GM18511 (cell line): ENCODE measurements around the gene TMEM174.

Experiments
- ATAC-seq: cut with Tn5 transposase; IDR thresholded peaks from one replicate; pipeline ENCODE4 v1.9.1; 2021; ENCODE audit warnings: mild to moderate bottlenecking, moderate library complexity; ENCODE audit not compliant: unreplicated experiment

Gene TMEM174

DNA sequence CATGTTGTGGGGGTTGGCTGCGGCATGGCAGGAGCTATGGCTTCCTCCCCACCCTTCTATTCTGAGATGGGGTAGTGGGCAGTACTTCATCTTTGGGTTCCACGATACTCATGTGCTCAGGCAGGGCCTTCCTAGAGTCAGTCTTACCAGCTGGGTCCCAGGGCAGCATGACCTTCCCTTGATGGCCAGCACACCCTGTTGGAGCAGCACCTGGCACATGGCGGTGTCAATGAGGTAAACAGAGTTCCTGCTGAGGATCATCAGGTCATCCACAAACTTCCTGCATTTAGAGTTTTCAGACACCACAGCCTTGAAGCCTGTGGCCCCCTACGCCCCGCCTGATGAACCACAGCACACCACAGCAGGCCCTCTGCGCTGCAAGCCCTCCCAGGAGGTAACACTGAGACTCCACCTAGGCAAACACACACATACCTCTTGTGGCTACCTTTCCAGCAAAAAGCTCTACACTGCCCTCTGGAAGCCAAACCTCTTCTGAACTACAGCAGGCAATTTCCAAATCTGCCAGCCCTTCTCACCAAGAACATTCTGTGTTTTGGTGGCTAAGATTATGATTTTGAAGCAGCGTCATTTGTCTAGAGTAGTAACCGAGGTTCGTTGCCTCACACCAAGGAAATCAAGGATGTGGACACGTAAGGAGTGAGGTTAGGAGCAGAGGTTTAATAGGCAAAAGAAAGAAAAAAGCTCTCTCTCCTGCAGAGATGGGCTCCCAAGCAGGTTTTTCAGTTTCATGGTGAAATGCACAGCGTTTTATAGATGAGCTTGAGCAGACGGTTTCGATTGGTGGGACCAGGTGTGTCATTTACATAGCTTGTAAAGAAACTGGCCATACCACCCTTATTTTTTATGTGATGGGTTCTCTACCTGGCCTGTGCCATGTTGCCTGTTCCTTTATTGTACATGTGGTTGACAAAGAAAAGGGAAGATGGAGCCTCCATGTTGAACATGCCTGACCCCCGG lies 20.3 kb upstream of the TMEM174 start:
- ATAC-seq = no peak

DNA sequence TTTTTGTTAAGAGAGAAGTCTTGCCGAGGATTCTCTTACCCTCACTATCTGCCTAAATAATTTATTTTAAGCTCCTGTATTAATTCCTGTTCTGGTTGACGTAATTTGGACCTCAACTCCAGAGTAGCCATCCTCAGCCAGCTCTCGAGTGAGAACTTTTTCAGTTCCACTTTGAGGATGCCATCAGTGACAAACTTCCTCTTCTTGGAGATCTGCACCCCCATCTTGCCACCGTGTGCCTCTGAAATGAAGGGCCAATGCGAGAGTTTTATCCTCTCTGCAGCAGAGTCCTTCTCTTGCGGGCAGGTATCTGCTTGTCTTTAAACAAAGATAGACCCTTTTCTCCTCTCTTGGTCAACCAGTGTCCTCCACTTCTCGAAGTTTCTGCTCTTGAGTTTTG lies 19.5 kb upstream of the TMEM174 start:
- no peak for ATAC-seq

DNA sequence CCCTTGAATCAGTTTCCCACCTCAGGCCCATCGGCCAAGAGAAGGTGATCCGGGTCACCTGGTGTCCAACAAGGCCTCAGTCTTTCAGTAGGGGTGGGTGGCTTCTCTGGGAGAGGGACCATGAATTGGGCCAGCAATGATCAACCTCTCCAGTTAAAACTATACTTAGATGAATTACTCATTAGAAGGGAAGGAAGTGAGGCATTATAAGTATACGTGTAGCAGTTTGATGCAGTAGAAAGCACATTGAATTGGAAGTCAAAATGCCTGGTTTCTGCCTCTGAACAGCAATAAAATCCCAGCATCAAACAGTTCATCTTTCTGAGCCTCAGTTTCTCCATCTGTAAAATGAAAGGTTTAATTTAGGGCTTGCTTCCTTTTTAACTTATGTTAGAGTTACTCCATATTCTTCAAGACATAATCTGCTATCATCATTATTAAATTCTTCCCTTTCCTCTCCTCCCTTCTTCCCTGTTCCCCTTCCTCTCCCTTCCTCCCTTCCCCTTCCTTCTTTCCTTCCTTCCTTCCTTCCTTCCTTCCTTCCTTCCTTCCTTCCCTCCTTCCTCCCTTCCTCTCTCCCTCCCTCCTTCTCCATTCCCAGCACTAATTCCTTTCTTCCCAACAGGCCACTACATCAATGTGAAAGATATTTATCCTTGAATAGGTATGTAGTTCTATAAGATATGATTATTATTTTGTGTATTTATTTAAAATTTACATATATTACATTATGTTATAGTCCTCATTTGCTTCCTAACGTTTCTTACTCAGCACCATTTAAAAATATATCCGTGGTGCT lies 18.6 kb upstream of the TMEM174 start:
- no peak for ATAC-seq

DNA sequence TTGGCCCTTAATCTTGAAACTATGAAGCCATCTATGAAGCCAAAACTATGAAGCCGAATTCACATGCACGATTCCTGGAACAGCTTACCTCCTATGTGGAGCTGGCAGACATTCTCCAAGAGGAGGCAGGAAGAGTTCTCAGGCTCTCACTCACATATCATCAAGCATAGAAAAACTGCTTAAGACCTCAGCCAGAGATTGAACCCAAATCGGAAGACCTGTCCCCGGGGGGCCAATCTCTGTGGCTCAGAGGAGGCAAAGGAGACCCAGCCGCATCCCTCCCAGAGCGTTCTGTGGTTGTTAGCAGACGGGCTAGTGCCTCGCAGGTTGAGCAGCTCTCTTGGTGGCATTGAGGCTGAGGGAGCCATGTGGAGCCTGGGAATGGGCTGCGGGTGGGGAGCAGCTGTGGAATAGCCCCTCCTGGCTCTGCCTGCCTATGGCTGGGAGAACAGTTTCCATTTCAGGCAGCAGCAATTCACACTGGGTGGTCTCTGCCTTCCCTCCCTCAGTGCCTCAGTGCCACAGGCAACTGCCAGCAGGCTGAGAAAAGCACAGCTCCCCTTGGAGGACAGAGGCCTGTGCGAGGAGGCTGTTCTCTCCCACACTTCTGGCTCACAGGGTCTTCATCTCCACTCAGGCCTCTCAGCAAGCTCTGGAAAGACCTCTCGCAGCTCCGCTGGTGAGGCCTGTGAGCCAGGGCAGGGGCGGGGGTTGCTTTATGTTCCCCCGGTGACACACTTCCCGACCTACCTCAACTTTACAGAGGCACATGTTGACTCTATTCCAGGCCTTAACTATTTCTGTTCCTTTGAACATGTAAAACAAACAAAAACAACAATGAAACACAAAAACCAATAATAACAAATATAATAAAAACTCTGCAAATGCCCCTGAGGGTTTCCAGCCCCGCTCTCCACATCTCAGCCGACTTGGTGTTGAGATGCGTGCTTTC lies 17.4 kb upstream of the TMEM174 start:
- ATAC-seq = no peak

DNA sequence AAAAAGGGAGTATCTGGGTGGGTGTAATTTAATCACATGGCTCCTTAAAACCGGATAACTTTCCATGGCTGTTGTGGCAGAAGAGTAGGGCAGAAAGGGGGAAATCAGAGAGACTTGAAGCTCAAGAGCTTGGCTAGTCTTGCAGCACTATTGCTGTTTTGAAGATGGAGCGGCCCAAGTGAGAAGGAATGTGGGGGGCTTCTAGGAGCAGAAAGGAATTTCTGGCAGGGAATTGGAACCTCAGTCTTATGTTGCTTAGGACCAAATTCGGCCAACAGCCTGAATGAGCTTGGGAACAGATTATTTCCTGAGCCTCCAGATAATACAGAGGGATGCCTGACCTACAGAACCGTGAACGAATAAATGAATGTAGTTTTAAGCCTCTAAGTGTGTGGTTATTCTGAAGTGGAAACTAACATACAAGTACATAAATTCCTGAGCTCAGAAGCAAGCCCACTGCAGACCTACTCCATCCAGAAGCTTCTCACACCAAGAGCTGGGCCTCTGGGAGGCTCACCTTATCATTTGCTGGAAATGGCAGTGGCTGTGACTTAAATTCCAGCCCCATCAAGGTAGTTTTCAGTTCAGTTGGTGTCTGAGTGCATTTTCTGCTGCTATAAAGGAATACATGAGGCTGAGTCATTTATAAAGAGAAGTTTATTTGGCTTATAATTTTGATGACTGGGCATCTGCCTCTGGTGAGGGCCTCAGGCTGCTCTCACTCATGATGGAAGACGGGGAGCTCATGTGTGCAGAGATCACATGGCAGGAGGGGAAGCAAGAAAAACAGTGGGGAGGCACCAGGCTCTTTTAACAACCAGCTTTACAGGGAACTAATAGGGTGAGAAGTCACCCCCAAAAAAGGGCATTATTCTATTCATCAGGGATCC lies 15.3 kb upstream of the TMEM174 start:
- ATAC-seq = no peak

DNA sequence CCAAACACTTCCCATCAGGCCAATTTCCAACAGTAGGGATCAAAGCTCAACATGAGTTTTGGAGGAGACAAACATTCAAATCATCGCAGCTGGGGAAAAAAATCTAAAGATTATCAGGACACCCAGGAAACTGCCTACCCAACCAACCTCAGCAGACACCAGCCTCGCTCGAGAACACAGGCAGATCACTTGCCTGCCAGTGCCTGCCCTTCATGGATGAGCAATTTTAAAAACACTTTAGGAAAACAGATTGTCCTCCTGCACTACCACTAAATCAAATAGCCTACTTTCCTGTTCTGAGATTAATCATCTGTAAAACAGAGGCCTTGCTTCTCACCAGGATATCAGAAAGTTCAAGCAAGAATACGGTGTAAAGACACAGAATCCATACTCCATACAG lies 14.7 kb upstream of the TMEM174 start:
- ATAC-seq = no peak

DNA sequence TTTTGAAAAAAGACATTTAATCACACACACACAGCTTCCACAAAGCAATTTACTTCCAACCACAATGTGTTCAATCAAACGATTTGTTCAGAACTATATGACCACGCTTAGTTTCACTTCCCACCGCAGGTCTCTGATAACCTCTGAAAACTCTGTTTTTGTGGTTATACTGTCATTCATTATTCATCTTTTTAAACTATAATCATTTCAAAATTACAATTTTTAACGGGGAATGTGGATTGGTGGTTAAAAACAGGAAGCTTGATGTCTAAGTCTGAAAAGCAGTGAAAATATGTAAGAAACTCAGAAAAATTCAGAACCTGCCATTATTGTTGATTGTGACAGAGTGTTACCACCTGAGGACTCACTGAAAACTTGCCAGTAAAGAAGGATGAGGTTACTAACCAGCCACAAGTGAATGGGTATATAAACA lies 12.7 kb upstream of the TMEM174 start:
- ATAC-seq = peak; percentile 95

DNA sequence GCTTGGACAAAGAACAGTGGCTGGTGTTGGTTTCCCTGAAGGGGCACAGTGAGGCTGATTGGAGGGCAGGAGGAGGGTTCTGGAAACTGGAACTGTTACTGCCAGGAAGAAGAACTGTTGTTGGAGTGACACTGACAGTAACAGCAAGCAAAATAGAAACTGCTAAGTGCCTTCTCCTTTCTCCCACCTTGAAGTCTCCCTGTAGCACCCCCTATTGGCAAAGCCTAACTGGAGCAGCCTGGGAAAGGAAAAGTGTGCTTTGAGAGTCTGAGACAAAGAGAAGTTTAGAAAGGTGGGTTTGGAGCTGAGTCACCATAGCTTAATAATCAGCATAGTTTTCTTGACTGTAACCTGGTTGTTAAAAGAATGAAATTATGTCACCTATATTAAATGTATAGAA lies 2.5 kb upstream of the TMEM174 start:
- ATAC-seq = no peak

DNA sequence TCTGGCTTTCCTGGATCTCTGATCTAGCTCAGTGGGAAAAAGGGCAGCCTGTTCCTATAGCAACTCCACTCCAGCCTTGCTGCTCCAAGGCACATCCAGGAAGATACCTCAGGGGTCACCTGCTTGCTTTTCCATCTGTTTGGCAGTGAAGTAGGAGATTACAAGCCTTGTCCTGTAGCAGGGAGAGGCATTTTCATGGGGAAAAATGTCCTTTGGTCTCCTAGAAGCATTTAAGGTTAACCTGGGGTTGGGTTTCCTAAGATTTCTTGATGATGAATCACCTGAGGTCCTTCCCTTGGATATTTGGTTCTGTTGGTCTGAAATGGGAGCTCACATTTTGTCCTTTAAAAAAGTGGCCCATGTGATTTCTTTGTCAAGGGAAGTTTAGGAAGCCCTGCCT lies 1.5 kb upstream of the TMEM174 start:
- no peak for ATAC-seq

DNA sequence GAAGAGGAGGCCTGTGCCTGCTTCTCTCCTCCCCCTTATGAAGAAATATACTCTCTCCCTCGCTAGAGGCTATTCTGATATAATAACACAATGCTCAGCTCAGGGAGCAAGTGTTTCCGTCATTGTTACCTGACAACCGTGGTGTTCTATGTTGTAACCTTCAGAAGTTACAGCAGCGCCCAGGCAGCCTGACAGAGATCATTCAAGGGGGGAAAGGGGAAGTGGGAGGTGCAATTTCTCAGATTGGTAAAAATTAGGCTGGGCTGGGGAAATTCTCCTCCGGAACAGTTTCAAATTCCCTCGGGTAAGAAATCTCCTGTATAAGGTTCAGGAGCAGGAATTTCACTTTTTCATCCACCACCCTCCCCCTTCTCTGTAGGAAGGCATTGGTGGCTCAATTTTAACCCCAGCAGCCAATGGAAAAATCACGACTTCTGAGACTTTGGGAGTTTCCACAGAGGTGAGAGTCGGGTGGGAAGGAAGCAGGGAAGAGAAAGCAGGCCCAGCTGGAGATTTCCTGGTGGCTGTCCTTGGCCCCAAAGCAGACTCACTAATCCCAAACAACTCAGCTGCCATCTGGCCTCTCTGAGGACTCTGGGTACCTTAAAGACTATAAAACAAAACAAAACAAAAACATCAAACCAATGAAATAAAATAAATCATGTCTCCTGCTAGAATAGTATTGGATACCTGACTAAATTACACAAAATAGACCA lies 1.3 kb downstream of the TMEM174 start:
- no peak for ATAC-seq

DNA sequence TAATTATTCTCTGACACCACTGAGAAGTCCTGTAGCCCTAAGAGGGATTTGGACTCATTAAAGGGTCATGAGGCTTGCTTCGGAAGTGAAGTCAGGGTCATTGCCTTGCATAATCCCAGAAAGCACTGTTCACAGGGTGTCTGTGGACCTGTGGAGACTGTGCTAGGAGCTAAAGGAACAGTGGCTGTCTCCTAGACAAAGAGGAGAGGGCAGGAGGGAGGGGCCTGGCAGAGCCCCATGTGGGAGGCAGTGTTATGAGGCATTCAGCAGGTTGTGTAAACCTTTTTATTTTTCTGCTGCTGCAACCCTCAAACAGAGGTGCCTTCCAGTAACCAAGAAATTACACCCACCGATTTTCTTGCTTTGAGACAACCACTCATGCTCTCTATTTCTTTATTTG lies 3.3 kb downstream of the TMEM174 start:
- ATAC-seq = no peak

DNA sequence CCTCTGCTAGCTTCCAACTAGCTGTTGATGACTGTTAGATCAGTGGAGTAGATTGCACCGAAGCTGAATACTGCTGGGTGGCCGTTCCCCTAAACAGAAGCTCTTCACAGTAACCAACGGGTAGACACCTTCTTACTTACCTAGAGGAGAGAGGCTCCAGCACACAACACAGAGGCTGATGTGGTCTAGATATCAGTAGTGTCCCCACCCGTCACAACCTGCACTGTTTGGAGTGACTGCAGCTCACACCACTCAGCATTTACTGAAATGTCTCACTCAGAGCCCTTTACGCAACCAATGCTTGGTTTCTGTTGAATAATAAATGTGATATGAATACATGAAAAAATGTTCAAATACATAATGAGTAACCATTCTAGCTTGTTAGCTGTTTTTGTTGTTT lies 5.3 kb downstream of the TMEM174 start:
- ATAC-seq = no peak

DNA sequence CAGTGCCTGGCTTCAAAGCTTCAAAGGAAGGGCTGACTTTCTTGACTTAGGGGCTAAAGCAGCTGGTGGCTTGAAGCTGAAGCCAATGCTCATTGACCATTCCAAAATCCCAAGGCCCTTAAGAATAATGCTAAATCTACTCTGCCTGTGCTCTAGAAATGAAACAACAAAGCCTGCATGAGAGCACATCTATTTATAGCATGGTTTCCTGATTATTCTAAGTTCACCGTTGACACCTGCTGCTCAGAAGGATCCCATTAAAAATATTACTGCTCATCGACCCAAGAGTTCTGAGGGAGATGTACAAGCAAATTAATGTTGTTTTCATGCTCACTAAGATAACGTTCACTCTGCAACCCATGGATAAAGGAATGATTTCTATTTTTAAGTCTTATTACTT lies 6.7 kb downstream of the TMEM174 start:
- ATAC-seq = no peak

DNA sequence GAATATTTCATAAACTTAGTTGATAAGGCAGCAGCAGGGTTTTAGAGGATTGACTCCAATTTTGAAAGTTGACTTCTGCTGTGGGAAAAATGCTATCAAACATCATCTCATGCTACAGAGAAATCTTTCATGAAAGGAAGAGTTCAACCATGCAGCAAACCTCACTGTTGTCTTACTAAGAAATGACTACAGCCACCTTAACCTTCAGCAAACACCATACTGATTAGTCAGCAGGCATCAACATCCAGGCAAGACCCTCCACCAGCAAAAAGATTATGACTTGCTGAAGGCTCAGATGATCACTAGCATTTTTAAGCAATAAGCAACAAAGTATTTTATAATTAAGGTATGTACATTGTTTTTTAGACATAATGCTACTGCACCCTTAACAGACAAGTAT lies 7.6 kb downstream of the TMEM174 start:
- ATAC-seq = no peak

DNA sequence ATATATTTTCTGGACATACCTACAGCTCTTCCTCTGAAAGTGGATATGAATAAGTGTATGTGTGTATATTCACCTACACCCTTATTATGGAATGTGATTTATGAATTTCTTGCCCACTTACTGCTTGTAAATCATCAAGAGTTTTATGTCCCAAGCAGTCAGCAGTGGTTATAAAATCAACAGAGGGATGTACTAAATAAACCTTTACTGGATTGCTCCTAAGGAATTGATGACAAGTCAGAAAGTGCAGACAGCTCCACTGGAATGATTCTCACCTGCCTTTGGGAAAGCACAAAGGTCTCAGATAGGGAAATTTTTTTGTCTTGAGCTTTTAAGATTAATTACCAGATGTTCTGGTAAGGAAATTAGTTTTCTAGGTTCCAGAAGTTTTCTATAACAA lies 9.3 kb downstream of the TMEM174 start:
- ATAC-seq = no peak

DNA sequence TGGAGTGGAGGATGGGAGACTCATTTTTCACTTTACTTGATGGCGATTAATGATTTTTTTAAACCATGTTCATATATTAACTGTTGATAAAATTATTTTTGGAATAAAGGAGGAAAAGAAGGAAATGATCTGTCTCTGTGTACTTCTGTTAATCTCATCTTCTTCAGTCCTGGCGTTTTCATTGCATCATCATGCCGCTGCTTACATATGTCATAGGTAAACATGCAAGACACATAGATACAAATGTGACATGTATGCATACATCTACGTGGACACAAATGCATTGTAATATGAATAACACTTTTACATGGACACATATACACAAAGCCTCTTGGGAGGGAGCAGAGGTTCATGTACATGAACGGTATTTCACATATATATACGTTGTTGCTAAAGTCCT lies 10.0 kb downstream of the TMEM174 start:
- no peak for ATAC-seq

DNA sequence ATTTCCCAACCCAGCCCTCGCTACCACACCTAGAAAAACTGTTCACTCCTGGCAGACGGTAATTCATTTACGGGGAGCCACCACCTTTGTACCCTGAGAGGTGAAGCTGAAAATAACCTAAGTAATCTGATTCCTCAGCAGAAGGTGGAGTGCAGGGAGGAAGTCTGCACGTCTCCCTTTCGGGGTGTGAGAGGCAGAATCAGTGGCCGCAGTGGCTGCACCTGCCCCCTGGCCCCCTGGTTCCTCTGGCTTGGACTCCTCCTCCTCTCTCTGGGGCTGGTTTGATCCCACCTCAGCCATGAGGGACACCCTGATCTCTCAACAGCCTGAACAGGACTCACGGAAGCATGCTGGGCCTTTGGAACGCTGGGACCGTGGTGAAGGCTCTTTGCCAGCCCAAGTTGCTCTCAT lies 10.5 kb downstream of the TMEM174 start:
- no peak for ATAC-seq

DNA sequence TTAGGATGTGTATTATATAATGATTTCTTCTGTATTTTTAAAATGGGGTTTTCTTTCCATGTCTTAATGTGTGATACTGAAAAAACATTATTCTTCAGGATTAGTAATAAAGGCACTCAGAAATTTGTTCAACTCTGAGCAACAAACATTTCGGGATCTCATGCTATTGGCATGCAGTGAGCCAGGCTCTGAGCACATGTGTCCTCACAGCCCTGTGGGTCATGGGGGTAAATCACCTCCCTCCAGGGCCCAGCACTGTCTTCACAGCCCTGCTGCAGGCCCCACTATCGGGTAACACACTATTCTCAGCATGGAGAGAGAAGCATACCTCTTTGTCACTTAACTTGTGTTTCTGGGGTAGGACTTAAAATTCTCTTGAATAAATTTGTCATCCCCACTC lies 14.0 kb downstream of the TMEM174 start:
- ATAC-seq = no peak
